ENCODE measurements around the gene RAP1GAP. TPM values are rescaled to one million over a fixed set of nuclear protein-coding genes. Genes with fewer than 3 reads are reported as not detected.
A peak's percentile ranks its signal among the peaks of the same experiment; 100 is the strongest.
"Not testable (repeated sequence)": the region's sequence is repeated elsewhere in the genome, so short reads cannot be mapped to it uniquely, and the experiment has no call there.

Gene RAP1GAP
- total RNA-seq, 2 donors from 2014 or later, result 0.38 to 1.2 TPM

DNA sequence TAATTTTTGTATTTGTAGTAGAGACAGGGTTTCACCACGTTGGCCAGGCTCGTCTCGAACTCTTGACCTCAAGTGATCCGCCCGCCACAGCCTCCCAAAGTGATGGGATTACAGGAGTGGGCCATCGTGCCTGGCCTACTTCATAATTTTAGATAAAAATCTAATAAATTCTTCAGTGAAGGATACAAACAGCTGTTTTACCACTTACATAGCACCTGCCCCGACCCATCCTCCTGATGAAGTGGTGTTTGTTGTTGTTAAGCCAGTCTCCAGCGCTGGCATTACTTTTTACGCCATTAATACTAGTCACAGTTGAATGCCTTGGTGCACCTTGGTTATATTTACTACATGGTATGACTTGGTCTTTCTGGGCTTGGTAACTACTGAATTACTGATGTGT, 12.3 kb upstream of the RAP1GAP start:
- intact Hi-C loops (cut with DNase I), result no loop called here
- DNase-seq (ENCODE audit: low spot score), result no peak

DNA sequence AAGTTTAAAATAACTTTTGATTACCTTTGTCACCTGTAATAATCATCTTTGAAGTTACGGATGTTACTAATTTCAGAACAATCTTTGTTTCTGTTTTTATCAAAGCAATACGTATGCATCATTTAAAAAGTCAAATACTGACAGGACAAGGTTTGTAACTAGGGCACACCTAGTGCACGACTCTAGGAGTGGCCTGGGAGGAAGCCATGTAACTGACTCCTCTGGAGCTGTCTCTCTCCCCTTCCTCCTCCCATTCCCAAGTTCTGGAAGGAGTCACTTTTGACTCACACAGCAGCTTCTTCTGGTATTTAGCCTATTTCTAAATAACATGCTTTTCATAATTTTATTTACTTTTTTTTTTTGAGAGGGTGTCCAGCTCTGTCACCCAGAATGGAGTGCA, 11.8 kb upstream of the RAP1GAP start:
- intact Hi-C loops (cut with DNase I), result no loop called here
- DNase-seq (ENCODE audit: low spot score), result no peak

DNA sequence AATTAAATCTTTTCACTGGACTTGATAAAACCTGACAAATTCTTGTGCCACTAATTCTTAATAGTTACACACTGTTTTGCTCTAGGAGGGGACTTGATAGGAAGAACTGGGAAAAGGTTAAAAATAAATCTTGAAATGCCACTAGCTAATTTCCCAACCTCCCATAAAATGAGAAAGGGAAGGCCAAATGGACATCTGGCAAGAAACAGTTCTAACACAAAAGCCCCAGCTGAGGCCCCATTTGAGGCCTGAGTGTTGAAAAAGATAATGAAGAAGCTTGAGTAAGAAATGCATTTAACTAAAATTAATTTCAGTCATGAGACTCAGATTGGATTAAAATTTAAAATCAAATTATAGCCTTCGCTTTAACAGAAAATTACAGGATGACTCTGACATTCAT, 11.2 kb upstream of the RAP1GAP start:
- intact Hi-C loops (cut with DNase I), result no loop called here
- DNase-seq (ENCODE audit: low spot score), result no peak

DNA sequence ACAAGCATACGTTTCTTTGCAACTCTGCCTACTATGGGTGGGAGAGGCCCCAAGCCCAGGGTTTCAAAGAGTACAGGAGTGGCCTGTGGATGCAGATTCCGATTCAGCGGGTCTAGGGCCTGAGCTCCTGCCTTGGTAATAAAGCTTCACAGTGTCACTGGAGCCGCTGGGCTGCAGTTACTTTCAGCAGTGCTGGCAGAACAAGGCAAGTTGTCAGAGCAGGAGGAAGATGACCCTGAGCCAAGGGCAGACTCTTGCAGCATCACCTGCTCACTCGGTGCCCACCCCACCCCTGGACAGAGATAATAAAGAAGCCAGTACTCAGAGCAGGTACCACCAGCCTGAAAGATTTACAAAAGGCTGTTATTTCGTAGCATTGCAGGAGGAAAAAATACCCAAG, 8.0 kb upstream of the RAP1GAP start:
- no peak for DNase-seq (ENCODE audit: low spot score)
- intact Hi-C loops (cut with DNase I), result no loop called here

DNA sequence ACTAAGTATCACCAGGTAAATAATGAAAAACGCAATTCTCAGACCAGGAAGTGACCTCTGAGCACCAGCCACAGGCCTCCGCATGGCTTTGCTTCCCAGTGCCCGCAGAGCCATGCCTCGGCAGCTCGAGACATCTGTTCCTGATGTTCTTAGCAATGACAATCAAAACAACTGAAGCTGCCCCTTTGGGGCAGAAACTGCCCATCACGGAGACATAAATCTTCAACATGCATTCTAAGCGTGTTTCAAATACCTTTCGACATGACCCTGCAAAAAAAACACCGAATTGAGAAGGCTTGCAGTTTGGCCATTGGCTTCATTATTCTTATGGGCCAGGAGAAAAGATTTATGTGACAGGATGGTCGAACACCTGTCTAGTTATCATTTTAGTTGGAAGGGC, 5.8 kb upstream of the RAP1GAP start:
- no peak for DNase-seq (ENCODE audit: low spot score)
- intact Hi-C loops (cut with DNase I), result no loop called here

DNA sequence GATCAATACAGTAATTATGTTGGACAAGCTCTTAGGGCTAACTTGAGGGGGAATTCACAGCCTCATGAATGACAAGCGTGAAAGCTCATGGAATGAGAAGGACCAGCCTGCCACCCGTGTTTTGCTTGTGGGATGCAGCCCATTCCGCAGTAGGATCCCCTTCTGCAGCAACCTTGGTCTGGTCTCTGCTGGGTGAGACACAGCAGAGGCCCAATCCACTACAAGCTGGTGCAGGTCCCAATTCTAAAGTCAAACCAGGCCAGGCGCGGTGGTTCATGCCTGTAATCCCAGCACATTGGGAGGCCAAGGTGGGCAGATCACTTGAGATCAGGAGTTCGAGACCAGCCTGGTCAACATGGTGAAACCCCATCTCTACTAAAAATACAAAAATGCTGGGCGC, 4.7 kb upstream of the RAP1GAP start:
- DNase-seq (ENCODE audit: low spot score), result peak; percentile 73
- intact Hi-C loops (cut with DNase I), result not testable (repeated sequence)

DNA sequence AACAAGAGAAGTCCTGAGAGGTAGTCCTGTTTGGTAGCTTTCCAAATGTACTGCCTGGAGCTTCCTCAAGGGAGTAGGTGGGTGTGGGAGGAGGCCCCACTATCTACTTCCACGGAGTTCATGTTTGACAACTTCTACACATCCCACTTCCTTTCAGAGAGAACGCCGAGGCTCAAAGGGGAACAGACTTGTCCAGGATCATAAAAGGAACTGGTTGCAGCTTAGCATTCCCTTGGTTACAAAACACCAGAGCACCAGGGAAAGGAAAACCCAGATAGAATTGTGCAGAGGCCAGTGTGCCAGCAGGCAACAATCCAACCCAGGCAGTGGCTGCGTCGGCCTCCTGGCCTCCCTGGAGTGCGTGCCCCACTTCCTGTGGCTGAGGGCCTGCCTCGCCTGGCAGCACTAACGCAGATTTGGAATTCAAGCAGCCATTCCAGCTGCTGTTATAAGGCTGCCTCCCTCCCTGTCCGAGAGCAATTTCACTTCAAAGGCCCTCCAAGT, 4.2 kb upstream of the RAP1GAP start:
- peak; percentile 89 for DNase-seq (ENCODE audit: low spot score)
- intact Hi-C loops (cut with DNase I), result no loop called here

DNA sequence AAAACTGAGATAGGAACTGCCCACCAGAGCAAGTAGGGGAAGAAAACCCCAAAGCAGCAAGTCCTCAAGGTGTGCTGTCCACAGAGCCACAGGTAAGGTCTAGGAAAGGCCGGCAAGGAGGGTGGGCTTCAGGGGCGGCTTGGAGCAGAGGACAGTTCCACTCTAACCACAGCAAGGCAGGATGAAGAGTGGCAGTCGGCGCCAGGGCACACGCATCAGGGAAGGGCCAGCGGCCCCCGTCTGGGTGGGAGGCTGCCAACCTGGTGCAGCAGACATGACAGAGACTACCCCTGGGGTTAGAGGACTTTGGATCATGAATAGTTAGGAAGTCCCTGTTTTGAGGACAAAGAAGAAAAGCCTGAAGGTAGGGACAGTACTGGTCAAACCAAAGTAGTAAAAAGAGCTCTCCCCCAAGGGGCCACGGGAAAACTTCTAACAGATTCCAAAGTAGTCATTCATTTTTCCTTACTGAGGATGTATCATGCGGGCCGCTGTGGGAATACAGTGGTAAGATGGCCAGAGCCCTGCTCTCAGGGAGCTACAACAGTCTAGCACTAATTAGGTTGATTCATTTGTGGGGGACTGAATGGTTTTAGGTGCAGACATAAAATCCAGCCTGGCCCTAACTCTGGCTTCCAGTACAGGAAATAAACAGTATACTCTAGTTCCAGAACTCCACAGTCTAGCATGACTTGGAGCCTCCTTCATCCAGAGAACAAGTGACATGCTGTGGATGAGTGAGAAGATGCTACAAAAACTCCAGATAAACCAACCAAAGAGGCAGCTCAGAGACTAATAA, 3.5 kb upstream of the RAP1GAP start:
- peak; percentile 73 for DNase-seq (ENCODE audit: low spot score)
- intact Hi-C loops (cut with DNase I), result no loop called here

DNA sequence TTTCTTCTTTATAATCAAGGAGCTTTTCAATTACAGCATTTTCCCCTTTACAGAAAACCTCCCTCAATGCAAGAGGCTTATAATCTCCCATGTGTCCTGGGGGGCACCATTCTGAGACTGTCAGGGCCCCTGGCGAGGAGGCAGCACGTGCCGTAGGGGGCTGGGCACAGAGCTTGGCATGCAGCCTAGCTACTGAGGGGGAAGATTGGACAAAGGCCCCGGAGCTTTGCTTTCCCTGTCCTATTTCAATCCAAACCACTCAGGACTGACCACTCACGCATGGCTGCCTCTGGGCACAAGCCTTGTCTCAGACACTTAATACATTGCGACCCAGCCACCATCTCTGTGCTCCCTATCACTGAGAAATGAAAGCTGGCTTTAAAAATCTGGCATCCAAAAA, 2.8 kb upstream of the RAP1GAP start:
- intact Hi-C loops (cut with DNase I), result no loop called here
- no peak for DNase-seq (ENCODE audit: low spot score)

DNA sequence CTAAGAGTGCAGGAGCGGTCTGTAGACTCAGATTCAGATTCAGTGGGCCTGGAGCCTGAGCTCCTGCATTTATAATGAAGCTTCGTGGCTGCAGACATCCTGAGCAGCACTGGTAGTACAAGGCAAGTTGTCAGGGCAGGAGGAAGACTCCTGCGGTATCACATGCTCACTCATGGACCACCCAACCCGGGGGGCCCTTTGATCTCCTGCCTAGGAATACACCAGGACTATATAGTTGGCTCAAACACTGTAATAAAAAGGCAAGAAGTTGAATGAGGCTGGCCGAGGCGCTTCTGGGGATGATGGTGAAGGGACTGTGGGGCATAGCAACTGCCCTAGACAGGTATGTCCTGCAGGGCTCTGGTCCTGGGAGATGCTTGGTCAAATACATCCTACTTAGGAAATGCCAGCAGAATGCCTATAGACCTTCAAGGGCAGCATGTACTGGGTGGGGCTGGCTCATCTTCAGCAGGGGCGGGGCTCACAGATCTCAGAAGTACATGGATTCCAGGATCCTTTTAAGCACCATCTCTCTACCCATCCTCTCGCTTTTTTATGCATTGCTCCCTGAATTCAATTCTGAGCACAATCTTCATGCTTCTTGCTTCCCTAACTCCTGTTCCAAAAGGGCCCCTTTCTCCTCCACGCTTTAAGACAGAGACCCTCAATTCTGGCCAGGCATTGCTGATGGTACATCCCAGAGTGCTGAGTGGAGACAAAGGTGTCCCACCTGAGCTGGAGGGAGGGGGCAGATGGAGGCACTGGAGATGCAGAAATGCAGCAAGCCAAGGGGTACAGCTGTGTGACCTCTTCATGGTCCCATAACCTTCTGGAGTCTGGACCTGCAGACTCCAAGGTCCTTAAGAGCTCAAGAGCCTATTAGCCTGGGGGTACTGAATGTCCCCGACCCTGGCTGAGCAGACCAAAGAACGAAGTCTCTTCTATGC, 2.1 kb upstream of the RAP1GAP start:
- intact Hi-C loops (cut with DNase I), result no loop called here
- peak; percentile 68 for DNase-seq (ENCODE audit: low spot score)

DNA sequence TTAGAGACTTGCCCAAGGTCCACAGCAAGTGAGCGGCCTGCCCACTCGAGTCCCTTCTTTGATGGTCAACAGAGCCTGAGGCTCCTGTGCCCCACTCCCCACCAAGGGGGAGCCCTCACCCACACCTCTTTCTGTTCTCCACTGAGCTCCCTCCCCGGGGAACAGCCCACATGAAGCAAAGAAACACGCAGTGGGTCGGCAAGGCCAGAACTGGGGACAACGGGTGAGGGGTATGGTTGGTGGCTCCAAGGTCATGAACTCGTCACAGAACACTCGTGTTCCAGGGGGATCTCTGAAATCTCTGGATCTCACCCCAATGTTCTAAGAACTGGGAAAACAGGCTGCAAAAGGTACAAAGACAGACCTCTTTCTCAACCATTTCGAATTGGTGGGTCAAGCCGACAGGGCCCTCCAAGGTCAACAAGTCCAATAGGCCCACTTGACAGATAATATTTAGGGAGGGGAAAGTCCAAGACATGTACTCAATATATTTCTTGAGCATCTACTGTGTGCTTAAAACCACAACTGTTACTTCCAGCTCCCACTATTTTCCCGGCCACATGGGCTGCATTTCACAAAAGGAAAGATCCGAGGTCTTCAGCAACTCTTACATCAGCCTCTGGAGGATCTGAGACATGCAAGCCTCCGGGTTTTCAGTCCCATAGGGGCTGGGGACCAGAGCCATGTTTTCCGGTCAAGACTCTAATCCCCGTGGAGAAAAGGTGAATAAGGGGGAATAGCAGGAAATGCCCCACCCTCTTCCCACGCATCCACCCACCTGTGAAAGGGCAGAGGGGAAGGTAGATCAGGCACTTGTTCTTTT, 1.1 kb upstream of the RAP1GAP start:
- peak; percentile 58 for DNase-seq (ENCODE audit: low spot score)
- intact Hi-C loops (cut with DNase I), result no loop called here

DNA sequence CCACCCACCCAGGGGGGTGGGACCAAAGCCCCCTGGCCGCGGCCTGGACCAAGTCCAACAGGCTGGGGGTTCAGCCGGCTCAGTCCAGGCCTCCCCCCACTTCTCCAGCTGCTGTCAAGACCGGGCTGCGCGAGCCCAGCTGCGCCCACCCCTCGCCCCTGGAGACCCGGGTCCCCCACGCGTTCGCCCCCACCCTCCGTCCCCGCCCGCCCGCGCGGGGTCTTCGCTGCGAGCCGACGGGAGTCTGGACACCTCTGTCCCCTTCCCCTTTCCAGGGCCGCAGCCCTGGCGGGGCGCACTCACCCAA, 253 bp downstream of the RAP1GAP start:
- intact Hi-C loops (cut with DNase I), result loop anchor here in 1 of 2 donors (10.0 kb wide), 1 partner anchor 164 kb away; the partner anchor contains the start of gene ALPL
- no peak for DNase-seq (ENCODE audit: low spot score)

DNA sequence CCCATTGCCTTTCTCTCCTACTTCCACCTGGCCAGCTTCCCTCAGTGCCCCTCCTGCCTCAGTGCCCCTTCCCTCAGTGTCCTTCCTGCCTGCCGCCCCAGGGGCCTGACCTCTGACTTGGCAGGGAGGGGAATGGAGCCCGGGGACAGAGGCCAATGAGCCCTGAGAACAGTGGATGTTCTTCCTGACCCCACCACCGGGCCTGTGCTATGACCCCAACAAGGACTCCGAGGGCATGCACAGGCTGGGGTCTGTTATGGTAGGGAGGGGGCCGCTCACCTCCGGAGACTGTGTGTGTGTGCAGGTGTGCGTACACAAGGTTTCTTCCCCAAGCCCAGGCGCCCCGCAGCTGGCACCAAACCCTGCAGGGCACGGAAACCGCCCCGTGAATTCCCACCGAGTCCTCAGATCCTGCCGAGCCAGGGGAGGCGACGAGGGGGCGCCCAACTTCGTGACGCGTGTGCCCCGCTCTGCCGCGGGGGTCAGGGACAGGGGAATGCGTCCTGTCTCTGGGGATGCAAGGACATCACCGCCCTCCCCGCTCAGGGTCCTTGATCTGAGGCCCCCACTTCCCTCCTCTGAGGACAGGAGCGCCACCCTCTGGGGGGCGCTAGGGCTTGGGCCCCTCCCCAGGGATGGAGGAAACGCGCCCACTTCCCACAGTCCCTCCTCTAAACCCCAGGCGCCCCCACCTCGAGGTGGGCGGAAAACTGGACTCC, 766 bp downstream of the RAP1GAP start:
- DNase-seq (ENCODE audit: low spot score), result no peak
- intact Hi-C loops (cut with DNase I), result loop anchor here in 1 of 2 donors (10.0 kb wide), 1 partner anchor 164 kb away; the partner anchor contains the start of gene ALPL

DNA sequence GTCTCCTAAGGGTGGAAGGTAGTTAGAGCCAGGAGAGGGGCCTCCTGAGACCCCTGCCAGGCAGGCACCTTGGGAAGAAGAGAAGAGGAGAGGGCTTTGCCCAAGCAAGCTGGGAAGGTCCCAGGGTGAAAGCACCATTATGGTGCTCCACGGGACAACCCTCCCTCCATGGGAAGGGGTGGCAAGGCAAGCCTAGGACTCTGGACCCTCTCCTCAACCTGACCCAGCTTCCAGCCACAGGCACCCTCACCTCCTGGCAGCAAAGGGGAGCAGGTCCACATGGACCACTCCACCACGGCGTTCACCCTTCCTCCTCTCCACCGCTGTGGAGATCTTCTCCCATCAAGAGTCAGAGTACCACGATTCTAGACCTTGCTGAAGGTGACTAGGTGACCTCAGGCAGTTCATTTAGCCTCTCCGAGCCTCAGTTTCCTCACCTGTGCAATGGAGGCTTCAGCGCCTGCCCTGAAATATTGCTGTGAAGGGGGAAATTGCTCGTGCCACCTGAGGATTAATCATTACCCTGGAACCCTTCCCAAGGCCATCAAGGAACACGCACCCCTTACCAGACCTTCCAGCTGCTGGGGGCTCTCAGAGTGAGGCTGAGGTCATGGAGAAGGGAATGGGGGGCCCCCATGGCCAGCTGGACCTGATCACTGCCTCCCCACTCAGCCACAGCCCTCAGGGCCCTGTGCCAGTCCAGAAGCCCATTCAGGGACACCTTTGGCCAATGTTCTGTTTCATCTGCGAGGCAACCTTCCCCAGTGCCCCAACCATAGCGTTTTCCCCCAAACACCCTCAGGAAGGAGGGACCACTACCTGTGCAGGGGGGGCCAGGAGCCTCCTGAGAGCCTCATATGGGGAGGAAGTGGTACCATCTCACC, 1.6 kb downstream of the RAP1GAP start:
- intact Hi-C loops (cut with DNase I), result loop anchor here in 1 of 2 donors (10.0 kb wide), 1 partner anchor 163 kb away; the partner anchor contains the start of gene ALPL
- DNase-seq (ENCODE audit: low spot score), result peak; percentile 68

DNA sequence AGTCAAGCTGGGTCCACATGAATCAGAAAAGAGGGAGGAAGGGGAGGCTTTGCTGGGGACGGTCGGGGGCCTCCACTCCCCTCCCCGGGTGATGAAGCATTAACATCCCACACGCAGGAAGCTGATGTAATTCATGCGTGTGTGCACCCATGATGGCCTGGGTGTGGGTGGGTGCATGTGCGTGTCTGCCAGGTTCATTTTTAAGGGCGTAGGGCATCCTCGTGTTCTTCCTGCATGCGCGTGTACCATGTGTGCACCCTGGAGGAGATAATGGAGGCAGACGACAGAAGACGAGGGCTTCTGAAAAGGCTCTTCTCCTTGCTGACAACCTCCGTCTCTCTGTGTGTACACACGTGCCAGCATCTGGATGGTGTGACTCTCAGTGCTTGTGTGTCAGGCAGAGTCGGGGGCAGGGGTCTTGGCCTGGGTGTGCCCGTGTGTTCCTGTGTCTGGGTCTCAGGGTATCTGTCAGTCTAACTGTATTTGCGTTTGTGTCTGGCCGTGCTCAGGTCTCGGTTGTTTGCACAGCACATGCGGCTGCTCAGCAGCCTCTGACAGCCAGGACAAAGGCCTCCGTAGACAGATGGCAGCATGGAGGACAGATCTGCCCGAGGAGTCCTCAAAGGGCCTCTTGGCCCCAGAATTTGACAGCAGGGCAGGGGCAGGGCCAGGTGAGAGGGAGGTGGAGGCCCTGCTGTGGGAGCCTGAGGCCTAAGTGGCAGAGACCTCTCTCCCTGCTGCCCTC, 2.4 kb downstream of the RAP1GAP start:
- DNase-seq (ENCODE audit: low spot score), result peak; percentile 69
- intact Hi-C loops (cut with DNase I), result loop anchor here in 1 of 2 donors (10.0 kb wide), 1 partner anchor 162 kb away; the partner anchor contains the start of gene ALPL

DNA sequence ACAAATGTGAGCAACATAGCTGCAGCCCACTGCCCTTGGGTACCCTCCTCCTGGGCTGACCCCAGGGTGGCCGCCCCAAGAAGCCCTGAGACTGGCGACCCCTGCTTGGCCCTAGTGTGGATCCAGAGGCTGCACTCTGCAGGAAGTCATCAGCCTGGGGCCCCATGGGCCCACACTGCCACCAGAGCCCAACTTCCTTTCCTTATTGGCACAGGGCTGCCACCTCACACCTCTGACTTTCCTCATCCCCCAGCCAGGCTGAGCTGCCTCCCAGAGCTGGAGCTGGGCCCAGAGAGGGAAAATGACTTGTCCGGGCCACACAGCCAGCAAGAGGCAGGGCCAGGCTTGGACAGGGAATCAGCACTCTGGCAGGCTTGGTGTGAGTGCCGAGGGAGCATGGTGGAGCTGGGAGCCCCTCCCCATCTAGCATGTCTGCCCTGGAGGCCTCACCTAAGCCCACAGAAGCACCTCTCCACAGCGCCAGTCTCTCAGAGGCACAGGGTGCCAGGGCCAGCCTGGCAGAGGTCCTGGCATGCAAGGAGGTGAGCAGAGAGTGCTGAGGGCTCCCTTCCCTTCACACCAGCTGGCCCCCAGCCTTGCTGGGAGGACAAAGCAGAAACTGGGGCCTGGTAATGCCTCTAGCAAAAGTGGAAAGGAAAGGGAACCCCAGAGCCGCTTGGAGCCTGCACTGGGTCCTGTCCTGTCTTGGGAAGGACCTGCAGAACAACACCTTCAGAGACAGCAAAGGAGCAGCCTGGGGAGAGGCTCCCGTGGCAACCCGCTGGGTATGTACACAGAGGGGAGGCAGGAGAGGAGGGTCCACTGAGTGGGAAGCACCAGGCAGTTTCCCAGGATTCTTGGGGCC, 3.2 kb downstream of the RAP1GAP start:
- intact Hi-C loops (cut with DNase I), result loop anchor here in 1 of 2 donors (10.0 kb wide), 1 partner anchor 161 kb away; the partner anchor contains the start of gene ALPL
- peak; percentile 70 for DNase-seq (ENCODE audit: low spot score)

Data from posterior vena cava (tissue), 2 donors.